ENCODE measurements around the gene MARCHF10. TPM values are rescaled to one million over a fixed set of nuclear protein-coding genes. Genes with fewer than 3 reads are reported as not detected.
A peak's percentile ranks its signal among the peaks of the same experiment; 100 is the strongest.

MARCHF10 gene
- total RNA-seq, 4 donors from 2014 or later, result 2.1 TPM; not detected in 3

GRCh38 chr17:62808576-62808970 is 459 bp upstream of the MARCHF10 start:
- Histone ChIP-seq H3K27me3 (peaks cover 23% of the 10 kb centered on the region), H3K27ac (no peak overlapping the region), H3K9me3 (no peaks in the 10 kb centered on the region), H3K4me1 (peaks cover 0 to 19% (median 8%) of the 10 kb centered on the region in 4 donors), H3K36me3 (no peaks in the 10 kb centered on the region), H3K4me3 (peak overlapping the region in 1 of 4 donors; percentile 39)
- intact Hi-C loops (cut with DNase I; ENCODE audit: low total_unique reads) (loop anchor here (5.0 kb wide), 1 partner anchor 111 kb away; no protein-coding TSS in a partner anchor), in situ Hi-C loops (cut with MboI; ENCODE audit: low pct_ligation_motif_present in 1 of 4, low pct_unique_long_range_greater_than_20kb in 1 of 4, low sequenced_read_pairs in 3 of 4) (no loop called here)
- WGBS, 2 donors (ENCODE audit: low coverage in 1 of 2), result 72 to 82% methylated on average over 9 to 10 of the region's 10 CpGs
- no peak for TF ChIP-seq CTCF (IDR thresholded peaks at IDR 0.05)
- TF ChIP-seq POLR2AphosphoS5 (IDR thresholded peaks at IDR 0.05), result no peak
- TF ChIP-seq EP300 (IDR thresholded peaks at IDR 0.05; ENCODE audit: low read depth), result no peak
- TF ChIP-seq POLR2A (IDR thresholded peaks at IDR 0.05), result no peak
- DNase-seq, result no peak

DNA sequence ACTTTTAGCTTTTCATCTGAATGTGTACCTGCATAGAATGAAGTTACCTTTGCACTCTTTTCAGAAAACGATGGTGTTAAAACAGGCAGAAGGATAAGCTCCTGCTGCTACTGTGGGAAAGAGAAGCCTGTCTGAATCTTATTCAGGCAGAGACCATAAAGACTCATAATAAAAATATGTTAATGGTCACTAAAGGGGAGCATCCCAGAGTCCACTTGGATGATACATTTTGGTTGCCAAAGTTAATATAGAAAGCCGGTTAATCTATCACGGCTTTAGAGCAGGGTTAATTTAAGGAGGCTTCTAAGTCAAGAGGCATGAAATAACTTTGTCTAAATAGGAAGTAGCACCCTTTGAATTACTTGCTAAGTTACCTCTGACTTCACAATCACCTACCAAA is 2.9 kb downstream of the MARCHF10 start:
- intact Hi-C loops (cut with DNase I; ENCODE audit: low total_unique reads) (loop anchor here (5.0 kb wide), 1 partner anchor 108 kb away; no protein-coding TSS in a partner anchor), in situ Hi-C loops (cut with MboI; ENCODE audit: low pct_ligation_motif_present in 1 of 4, low pct_unique_long_range_greater_than_20kb in 1 of 4, low sequenced_read_pairs in 3 of 4) (no loop called here)
- no peaks in the 10 kb centered on the region for H3K9me3 ChIP-seq
- TF ChIP-seq EP300 (IDR thresholded peaks at IDR 0.05; ENCODE audit: low read depth) (no peak), POLR2A (IDR thresholded peaks at IDR 0.05) (no peak), CTCF (IDR thresholded peaks at IDR 0.05) (no peak)
- 72 to 76% methylated on average over 3 of the region's 3 CpGs for WGBS, 2 donors (ENCODE audit: low coverage in 1 of 2)
- H3K27ac ChIP-seq, result no peak overlapping the region
- H3K4me3 ChIP-seq, result no peak overlapping the region
- no peak for DNase-seq
- peaks cover 0 to 19% (median 8%) of the 10 kb centered on the region in 4 donors for H3K4me1 ChIP-seq
- no peaks in the 10 kb centered on the region for H3K36me3 ChIP-seq
- H3K27me3 ChIP-seq, result peaks cover 23% of the 10 kb centered on the region

DNA sequence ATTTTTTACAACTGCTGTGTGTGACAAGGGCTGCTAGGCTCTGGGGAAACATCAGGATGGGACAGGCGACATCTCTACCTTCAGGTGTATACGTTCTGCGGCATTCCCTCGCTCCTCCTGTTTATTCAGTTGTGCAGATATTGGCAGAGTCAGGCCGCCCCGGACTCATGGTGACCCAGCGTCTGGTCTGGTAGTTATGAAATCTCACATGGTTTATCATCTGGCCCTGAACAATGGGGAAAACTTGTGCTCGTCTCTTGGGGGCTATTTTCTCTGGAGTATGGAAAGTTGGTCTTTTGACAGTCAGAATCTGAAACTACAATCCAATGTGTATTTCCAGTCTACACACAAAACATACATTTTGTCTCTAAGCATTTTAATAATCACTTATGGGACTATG is 3.3 kb downstream of the MARCHF10 start:
- peaks cover 0 to 19% (median 8%) of the 10 kb centered on the region in 4 donors for H3K4me1 ChIP-seq
- in situ Hi-C loops (cut with MboI; ENCODE audit: low pct_ligation_motif_present in 1 of 4, low pct_unique_long_range_greater_than_20kb in 1 of 4, low sequenced_read_pairs in 3 of 4) (no loop called here), intact Hi-C loops (cut with DNase I; ENCODE audit: low total_unique reads) (loop anchor here (5.0 kb wide), 1 partner anchor 108 kb away; no protein-coding TSS in a partner anchor)
- H3K27ac ChIP-seq, result no peak overlapping the region
- WGBS, 2 donors (ENCODE audit: low coverage in 1 of 2), result 78% methylated on average over 7 of the region's 8 CpGs; no CpG with 5 or more reads in 1 of the 2 donors
- no peak for TF ChIP-seq POLR2AphosphoS5 (IDR thresholded peaks at IDR 0.05)
- H3K27me3 ChIP-seq, result peaks cover 23% of the 10 kb centered on the region
- no peak overlapping the region for H3K4me3 ChIP-seq
- no peak for DNase-seq
- no peaks in the 10 kb centered on the region for H3K9me3 ChIP-seq
- H3K36me3 ChIP-seq, result no peaks in the 10 kb centered on the region

DNA sequence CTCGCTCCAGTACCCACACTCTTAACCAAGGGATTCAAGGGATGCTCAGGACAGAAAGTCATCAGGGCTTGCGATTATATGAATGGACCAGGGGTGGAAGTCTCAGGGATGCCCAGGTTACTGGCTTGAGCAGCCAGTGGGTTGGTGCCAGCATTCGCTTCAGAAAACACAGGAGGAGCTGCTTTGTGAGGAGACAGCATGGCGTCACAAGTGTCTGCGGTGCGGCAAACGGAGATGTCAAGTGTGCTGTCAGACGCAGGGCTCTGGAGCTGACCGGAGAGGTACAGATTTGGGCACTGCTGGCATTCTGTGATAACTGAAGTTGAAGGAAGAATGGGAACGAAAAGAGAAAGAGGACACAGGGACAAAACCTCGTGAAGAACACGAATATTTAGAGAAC is 4.1 kb downstream of the MARCHF10 start:
- TF ChIP-seq EP300 (IDR thresholded peaks at IDR 0.05; ENCODE audit: low read depth) (no peak), CTCF (IDR thresholded peaks at IDR 0.05) (no peak), POLR2A (IDR thresholded peaks at IDR 0.05) (no peak), POLR2AphosphoS5 (IDR thresholded peaks at IDR 0.05) (no peak)
- Histone ChIP-seq H3K36me3 (no peaks in the 10 kb centered on the region), H3K4me3 (no peak overlapping the region), H3K4me1 (peaks cover 0 to 19% (median 8%) of the 10 kb centered on the region in 4 donors), H3K27me3 (peaks cover 23% of the 10 kb centered on the region), H3K27ac (no peak overlapping the region), H3K9me3 (no peaks in the 10 kb centered on the region)
- no peak for DNase-seq
- in situ Hi-C loops (cut with MboI; ENCODE audit: low pct_ligation_motif_present in 1 of 4, low pct_unique_long_range_greater_than_20kb in 1 of 4, low sequenced_read_pairs in 3 of 4), result no loop called here
- 89 to 90% methylated on average over 6 to 12 of the region's 12 CpGs for WGBS, 2 donors (ENCODE audit: low coverage in 1 of 2)
- intact Hi-C loops (cut with DNase I; ENCODE audit: low total_unique reads), result no loop called here

Data from transverse colon (tissue), 4 donors.